Fibroblast of skin of left biceps (primary cell): ENCODE results near the gene FANCC.
"Not testable (repeated sequence)": the region's sequence is repeated elsewhere in the genome, so short reads cannot be mapped to it uniquely, and the experiment has no call there.

ENCODE experiments used
- DNase-seq, 2 experiments: peaks; one replicate each; pipeline ENCODE4 v3.0.0-alpha.2; 2013; ENCODE audit warnings: low read depth in 2 of 2

FANCC gene

DNA sequence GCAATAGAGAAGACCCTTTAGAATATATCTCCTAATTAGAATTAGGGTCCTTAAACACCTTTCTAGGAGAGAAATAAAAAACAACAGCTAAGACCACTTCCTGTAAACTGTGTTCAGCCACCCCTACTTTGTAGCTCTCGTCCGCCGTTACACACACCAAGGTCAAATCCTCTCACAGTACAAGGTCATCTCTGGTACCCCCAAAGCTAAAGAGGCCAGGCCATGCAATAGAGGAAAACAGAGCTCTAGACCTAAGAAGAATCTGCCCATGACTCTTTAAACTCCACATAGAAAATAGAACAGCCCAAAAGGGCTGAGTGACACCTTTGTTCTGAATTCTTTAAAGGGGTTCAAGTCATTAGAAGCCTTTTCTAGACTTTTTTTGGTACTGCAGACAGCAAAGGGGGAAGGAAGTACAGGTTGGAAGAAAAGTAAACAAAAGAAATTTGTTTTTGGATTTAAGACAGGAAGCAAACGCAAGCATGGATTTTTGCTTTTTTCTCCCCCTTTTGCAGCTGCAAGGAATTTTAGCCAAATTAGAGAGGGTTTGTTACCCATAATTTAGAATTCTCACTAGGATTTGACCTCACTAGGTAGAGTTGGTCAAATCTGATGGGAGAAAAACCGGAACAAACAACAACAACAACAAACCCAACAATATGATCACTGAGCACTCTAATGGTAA is 13.4 kb upstream of the FANCC start:
- DNase-seq = no peak

DNA sequence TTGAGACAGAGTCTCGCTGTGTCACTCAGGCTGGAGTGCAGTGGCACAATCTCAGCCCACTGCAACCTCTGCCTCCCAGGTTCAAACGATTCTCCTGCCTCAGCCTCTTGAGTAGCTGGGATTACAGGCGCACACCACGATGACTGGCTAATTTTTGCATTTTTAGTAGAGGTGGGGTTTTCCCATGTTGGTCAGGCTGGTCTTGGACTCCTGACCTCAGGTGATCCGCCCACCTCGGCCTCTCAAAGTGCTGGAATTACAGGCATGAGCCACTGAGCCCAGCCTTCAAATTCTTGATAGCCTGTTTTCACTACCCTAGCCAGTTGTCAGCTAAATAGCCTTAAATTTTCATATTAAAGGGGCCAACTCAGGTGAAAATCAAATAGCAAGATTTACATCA is 11.6 kb upstream of the FANCC start:
- not testable (repeated sequence) for DNase-seq

DNA sequence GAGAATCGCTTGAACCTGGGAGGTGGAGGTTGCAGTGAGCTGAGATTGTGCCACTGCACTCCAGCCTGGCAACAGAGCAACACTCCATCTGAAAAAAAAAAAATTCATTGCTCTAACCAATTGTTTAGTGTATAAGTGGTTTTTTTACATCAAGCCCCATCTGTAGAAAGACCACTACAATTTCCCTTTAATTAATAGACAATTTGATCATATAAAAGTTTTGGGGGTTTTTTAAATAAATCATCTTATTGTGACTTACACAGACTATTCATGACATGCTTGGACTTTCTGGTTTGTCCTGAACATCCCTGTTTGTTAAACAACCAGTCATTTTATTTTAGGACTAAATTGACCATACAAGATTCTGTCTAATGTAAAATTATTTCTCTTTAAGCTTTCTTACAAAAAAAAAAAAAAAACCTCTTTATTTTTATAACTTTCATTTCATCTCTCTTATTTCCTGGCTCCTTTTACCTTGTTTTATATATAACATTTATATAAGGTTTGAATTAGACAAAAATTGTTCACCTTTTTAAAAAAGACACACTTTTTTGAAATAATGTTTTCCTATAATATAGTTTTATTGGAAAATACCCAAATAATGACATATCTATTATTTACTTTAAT is 9.8 kb upstream of the FANCC start:
- DNase-seq = no peak

DNA sequence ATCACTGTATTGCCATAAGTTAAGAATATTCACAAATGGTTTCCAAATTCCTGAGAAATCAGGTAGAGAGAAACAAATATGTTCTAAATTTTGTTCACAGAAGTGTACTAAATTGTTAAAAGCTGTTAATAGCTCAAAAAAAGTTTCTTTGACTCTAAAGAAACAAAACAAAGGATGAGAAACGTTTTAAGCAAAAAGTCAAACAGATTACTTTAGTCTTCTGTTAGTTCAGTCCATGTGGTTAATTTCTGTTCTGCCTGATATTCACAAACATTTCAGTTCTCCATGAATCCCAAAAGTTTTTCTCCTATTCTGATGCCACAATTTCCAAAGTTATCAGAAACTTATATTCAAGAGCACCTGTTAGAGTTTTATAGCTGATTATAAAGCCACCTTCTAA is 7.7 kb upstream of the FANCC start:
- DNase-seq = no peak

DNA sequence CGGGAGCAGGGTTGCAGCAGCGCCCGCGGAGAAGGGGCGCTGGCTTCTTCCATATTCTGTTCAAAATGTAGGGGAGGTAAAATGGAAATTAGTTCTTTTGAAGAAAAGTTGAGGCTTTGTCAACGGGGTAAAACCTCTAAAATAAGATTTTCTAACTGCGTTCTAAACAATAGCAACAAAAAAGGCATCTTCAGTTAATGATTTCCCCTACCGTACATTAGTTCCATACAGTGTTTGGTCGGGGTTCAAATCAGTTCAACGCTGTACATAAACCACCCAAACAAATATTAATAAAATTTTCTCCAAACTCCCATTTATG is 343 bp upstream of the FANCC start:
- no peak for DNase-seq

DNA sequence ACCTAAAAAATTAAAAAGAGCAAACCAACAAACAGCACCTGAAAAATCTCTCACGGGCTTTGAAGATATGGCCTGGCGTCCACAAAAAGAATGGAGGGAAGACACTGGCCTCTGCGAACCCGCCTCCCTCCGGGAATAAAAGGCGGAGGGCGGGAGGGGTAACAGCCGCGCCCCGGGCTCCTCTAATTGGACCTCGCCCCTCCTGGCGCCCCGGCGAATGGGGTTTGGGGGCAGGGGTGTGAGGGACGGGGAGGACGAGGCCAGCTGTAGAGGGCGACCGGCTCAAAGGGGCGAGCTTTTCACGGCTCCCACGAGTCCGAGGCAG is 753 bp downstream of the FANCC start:
- DNase-seq = no peak

DNA sequence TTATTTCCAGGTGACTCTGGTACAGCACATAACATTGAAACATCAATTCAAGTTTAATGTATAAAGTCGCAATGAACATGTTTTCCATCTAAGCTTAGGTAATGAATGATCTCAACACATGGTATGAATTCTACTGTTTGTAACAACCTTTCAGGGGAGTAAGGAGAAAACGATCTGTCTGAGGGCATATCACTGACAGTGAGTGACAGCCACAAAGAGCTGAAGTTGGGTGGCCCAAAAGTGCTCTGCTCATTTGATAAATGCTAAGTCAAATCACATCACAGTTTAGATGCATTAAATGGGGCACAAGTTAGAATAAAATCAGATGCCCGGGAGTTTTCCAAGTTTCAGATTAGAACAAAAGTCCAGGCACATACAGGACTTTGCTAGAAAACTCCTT is 1.2 kb downstream of the FANCC start:
- DNase-seq = no peak

DNA sequence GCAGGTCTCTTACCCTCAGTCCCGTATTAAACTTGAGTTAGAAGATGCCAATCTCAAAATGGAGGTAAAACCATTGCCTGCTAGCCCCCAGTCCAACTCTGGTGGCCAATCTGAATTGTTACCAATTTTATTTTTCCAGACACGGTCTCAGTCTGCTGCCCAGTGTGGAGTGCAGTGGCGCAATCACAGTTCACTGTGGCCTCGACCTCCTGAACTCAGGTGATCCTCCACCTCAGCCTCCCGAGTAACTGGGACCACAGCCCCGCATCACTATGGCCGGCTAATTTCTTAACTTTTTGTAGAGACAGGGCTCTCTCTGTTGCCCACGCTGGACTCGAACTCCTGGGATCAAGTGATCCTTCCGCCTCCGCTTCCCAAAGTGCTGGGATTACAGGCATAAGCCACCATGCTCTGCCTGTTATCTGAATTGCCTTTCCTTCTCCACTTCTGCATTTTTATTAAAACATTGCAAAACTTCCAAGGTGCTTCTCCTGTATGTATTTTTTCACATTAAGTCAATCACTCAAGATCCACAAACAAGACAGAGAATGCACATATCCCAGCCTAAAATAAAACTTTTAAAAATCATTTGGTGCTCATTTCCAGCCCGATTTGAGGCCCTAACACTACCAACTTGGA is 2.3 kb downstream of the FANCC start:
- no peak for DNase-seq

DNA sequence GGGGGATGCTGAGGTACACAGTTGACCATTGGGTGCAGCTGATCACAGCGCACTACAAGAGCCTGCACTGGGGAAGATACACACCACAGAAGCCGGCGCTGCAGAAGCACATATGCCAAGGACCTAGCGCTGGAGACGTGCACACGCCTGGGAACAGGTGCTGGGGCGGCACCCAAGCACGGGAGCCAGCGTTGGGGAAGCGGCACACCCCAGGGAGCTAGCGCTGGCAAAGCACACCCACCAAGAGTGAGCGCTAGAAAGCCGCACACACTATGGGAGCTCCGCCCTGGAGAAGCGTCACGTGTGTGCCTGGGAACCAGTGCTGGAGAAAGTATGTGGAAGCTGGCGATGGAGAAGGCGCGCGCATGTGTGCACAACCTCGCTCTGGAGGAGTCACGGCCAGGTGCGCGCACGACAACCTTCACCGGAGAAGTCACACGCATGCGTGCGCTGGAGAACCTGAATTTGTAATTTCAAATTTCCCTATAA is 4.5 kb downstream of the FANCC start:
- no peak for DNase-seq

DNA sequence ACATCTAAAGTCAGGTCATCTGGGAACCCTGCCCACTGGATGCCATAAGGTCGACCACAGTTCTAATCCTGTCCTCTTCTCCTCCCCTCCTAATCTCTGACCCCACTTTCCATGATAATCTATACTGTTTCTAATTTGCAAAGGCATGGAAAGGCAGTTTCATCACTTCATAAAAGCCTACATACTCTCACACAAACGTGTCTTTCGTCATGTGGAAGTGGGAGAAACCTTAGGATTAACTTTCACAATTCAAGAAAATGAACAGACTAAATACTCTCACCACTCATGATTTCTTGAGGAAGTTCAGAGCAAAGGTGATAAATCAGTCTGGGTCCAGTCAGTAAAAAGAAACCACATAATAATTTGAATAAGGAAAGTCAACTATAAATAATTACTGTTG is 5.5 kb downstream of the FANCC start:
- DNase-seq = no peak

DNA sequence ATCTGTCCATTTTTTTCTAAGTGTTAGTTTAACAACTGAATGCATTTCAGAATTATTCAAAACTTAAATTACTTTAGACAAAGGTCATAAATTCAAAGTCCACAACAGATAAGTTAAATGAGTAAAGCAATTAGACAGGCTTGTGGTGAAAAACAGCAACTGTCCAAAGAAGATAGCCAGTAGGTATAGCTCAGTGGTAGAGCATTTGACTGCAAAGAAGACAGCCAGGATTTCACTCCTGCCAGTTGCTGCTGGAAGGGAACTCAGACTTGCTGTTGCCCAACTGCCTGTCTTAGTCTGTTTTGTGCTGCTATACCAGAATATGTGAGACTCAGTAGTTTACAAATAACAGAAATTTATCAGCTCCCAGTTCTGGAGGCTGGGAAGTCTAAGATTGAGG is 10.0 kb downstream of the FANCC start:
- DNase-seq = no peak

DNA sequence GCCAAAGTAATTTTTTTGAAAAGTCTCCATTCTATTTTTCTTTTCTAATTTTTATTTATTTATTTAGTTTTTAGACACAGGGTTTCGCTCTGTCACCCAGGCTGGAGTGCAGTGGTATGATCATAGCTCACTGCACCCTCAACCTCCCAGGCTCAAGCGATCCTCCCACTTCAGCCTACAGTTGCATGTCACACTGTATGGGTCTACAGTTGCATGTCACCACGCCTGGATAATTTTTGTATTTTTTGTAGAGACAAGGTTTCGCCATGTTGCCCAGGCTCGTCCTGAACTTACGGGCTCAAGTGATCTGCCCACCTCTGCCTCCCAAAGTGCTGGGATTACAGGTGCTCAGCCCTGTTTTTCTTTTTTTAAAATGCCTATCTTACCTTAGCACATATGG is 10.7 kb downstream of the FANCC start:
- no peak for DNase-seq

DNA sequence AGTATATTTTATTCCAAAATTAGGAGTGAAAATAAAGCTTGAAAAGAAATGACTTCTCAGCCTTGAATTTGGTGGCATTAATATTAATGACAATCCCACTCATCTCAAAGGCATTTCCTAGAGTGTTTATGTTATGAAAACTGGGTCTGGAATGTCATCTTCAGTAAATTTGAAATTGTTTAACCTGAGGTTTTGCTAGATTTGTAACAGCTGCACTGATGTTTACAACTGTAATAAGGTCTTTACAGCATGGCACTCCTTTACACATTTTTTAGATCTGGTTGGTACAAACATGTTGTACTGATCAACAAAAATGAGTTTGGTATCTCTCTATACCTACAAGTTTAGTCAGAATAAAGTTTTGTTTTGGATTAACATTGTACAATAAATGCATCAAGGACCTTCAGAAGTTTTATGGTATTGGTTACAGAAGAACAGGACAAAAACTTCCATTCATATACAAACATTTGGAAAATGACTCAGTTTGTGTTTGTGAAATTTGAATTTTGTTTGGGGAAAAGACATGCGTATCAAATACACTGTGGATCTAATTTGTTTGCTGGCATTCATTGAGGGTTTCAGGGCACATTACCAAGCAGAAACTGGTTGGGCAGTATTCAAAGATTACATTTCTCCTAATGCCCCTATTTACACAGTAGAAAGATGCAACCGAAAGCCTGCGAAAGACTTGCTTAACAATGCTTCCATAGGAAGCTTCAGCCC is 11.6 kb downstream of the FANCC start:
- DNase-seq = no peak

DNA sequence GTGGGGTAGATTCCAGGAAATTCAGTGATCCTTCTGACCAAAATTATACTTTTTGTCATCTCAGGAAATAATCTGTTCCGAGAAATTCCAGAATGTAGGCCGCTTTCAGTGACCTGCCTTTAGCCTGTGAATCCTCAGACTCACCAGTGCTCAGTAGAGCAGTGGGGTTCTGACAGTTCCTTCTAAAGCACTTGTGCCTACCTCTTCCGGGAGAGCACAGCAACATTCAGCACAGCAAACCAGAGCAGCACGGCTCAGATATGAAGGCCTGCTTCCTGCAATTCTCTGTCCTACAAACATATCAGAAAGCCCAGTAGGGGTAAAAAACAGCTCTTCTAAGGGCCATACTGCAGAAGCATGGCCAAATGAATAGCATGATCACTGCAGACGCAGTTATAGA is 15.0 kb downstream of the FANCC start:
- DNase-seq = no peak

DNA sequence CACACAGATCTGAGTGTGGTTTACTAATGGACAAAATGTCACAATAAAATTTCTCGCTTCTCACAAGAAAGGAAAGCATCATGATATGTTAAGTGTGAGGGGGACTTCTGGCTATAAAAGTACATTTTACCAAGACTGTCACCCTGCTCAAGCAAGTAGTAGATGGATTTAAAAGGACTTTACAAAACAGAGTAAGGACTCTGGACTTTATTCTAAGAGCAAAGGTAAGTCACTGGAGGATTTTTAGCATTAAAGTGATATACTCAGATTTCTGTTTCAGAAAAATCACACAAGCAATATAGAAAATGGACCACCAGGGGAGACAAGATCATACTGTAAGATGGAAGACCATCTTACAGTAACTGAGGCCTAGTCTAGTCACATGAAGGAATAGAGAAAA is 19.7 kb downstream of the FANCC start:
- DNase-seq = no peak

DNA sequence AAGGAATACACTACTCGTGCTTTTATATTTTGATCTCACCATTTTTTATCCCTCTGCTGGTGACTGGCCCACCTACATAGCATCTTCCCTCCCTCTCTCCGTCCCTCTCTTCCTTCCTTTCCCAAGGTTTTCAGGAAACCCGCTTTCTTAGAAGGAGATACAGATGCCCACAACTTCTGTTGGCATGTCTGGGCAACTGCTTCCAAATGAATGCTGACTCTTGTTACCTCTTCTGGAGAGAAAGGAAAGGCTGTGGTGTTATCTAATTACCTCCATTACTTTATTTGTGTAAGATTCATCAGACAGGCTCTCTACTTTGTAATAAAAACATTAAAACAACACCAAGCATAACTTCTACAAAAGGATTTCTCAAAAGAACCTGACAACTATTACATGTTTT is 20.2 kb downstream of the FANCC start:
- no peak for DNase-seq

DNA sequence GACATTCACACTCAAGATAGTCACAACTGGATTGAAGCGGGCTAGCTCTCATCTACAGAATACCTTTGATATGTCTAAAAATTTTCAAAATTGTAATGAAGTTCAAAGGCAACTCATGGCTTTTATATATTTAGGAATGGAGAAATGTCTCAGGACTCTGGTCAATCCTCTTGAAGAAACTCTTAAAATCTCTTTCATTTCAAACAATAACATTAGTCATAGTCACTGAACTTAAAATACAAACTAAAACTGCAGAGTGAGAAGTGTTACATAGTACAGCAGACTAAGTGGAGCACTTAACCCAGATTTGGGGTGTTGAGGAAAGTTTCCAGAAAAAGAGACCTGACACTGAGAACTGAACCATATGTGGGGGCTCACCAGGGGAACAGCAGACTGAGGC is 20.7 kb downstream of the FANCC start:
- DNase-seq = no peak

DNA sequence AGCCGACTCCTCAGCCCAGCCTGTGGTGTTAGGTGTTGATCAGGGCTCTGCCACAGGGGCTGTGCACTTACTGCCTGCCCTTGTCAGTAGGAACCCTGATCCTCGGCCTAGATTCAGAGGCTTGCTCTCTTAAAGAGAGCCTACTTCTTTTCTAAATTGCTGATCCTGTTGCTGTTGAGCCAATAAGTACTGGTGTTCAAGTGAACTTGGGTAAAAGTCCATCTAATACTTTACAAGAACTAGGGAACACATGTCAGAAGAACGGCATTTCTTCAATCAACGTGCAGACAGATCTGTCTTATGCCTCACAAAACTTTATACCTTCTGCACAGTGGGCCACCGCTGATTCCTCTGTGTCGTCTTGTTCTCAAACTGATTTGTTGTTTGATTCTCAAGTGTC is 24.2 kb downstream of the FANCC start:
- not testable (repeated sequence) for DNase-seq

DNA sequence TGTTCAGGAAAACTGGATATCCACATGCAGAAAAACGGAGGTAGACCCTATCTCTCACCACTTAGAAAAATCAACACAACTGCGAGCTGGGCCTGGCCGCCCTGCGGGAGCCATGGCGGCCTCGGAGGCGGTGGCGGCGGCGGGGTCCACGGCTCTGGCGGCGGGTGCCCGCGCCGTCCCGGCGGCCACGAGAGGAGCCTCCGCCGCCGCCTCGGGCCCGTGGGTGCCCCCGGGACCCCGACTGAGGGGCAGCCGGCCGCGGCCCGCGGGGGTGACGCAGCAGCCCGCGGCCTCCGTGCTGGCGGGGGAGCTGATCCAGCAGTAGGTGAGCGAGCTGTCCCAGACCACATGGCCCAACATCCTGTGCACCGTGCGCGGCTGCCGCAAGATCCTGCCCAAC is 25.3 kb downstream of the FANCC start:
- DNase-seq = no peak

DNA sequence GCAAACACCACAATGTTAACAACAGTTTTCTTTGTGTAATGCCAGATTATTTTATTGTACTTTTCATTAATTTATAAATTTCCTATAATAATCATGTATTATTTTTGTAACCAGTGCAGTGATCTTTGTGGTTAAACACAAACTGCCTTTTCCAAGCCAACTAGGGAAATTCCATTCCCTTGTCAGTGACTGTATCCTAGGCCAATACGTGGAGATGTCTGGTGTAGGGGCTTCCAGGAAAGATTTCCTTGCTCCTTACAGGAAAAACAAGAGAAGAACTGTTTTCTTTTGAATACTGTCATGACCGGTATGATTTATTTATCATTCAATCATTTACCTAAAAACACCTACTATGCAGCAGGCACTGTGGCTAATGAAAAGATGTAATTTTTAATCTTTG is 31.4 kb downstream of the FANCC start:
- DNase-seq = no peak

DNA sequence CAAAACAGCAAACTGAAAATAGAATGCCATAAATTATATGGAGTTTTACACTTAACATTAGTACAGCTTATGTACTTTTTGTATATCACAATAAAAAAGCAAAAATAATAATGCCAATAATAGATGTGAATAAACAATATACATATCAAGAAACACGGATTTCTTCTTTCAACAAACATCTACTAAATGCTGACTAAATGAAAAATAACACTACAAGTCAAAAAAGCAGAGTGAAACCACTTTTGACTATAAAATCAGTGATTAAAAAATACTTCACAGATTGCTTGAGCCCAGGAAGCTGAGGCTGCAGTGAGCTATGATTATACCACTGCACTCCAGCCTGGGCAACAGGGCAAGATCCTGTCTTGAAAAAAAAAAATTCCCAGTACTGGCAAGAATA is 32.2 kb downstream of the FANCC start:
- DNase-seq = no peak

DNA sequence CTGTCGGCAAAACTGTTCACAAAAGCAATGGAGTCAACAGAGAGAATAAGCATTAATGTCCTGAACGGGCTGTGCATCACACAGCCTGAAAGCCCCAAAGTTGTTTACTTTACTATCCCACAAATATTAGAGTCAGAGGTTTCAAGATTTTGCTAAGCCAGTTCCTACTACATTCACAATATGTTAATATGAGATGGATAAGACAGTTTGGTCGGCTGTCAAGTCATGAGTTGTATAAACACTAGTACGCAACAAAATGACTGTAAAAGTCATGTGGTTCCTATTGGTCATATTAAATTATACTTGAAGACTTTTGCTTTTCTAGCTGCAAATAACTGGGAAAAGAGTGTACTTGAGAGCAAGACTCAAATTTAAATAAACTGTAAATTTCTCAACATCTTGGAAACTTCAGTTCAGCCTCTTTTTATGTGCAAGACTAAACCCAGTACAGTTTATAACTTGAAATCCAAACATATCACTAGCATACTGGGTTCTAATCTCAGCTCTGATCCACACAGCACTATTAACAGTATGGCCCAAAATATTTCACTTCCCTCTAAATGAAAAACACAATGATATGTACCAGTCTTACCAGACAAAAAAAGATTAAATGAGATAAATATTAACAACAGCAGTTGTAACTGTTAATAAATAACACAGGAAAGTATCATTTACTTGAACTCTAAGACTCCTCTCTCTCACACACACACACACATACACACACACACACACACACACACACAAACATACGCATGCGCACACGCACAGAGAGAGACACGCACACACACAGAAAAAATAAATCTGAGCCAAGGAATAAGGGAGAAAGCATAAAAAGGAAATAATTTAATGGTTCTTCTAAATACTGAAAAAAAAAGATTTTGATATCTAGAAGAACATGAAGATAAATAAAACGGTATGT is 33.1 kb downstream of the FANCC start:
- no peak for DNase-seq
